Fibroblast of skin of left quadriceps (primary cell): ENCODE results near the gene MAP6D1.
"Not testable (repeated sequence)": the region's sequence is repeated elsewhere in the genome, so short reads cannot be mapped to it uniquely, and the experiment has no call there.

Experiments
- DNase-seq, 2 experiments: peaks; one replicate each; pipeline ENCODE4 v3.0.0-alpha.2; 2013; ENCODE audit warnings: low read depth in 2 of 2

The MAP6D1 gene

GRCh38 chr3:183799461-183799860 lies 25.9 kb downstream of the MAP6D1 start:
- DNase-seq, result no peak

- no peak for DNase-seq
Measured at GRCh38 chr3:183797996-183798395, 27.4 kb downstream of the MAP6D1 start.

GRCh38 chr3:183796372-183796771 lies 29.0 kb downstream of the MAP6D1 start:
- DNase-seq, result no peak

- no peak for DNase-seq
Measured at GRCh38 chr3:183794452-183794851, 30.9 kb downstream of the MAP6D1 start.

GRCh38 chr3:183792976-183793375 lies 32.4 kb downstream of the MAP6D1 start:
- no peak for DNase-seq

GRCh38 chr3:183790700-183791099 lies 34.7 kb downstream of the MAP6D1 start:
- DNase-seq, result no peak

- no peak for DNase-seq
Measured at GRCh38 chr3:183789826-183790225, 35.6 kb downstream of the MAP6D1 start.

- not testable (repeated sequence) for DNase-seq
Measured at GRCh38 chr3:183784503-183784902, 40.9 kb downstream of the MAP6D1 start.

GRCh38 chr3:183782576-183783276 lies 42.7 kb downstream of the MAP6D1 start:
- no peak for DNase-seq

GRCh38 chr3:183781246-183781645 lies 44.1 kb downstream of the MAP6D1 start:
- DNase-seq, result no peak

- no peak for DNase-seq
Measured at GRCh38 chr3:183779896-183780465, 45.4 kb downstream of the MAP6D1 start.

GRCh38 chr3:183777016-183777618 lies 48.3 kb downstream of the MAP6D1 start:
- peak in 1 of 2 experiments; percentile 14 for DNase-seq

- DNase-seq, result not testable (repeated sequence)
Measured at GRCh38 chr3:183776451-183776850, 48.9 kb downstream of the MAP6D1 start.

GRCh38 chr3:183775781-183776180 lies 49.6 kb downstream of the MAP6D1 start:
- no peak for DNase-seq

GRCh38 chr3:183774631-183775030 lies 50.7 kb downstream of the MAP6D1 start:
- no peak for DNase-seq

- no peak for DNase-seq
Measured at GRCh38 chr3:183769453-183769852, 55.9 kb downstream of the MAP6D1 start.

- no peak for DNase-seq
Measured at GRCh38 chr3:183768114-183768513, 57.3 kb downstream of the MAP6D1 start.

- peak; percentile 29 to 38 for DNase-seq
Measured at GRCh38 chr3:183766745-183767606, 58.4 kb downstream of the MAP6D1 start.

GRCh38 chr3:183766107-183766506 lies 59.3 kb downstream of the MAP6D1 start:
- no peak for DNase-seq
